GM23248 (cell line): Measurements from ENCODE around the gene ACAN. TPM values are rescaled to one million over a fixed set of nuclear protein-coding genes. Genes with fewer than 3 reads are reported as not detected.

Experiments
- DNase-seq: peaks from one replicate; pipeline ENCODE4 v3.0.0-alpha.2; 2015
- H2AFZ ChIP-seq: fragments of 200-600 bp; sonication (generic); 2 replicates; pipeline ENCODE4 v1.6.1; 2016; ENCODE audit warnings: antibody characterized with exemption
- H3F3A ChIP-seq: fragments of 200-600 bp; sonication (generic); 2 replicates; pipeline ENCODE4 v1.6.1; 2016; ENCODE audit warnings: mild to moderate bottlenecking, antibody characterized with exemption, mixed run types; ENCODE audit not compliant: insufficient read depth
- H3K27ac ChIP-seq: fragments of 200-600 bp; sonication (generic); 2 replicates; pipeline ENCODE4 v1.5.1; 2016; ENCODE audit warnings: mild to moderate bottlenecking
- H3K27me3 ChIP-seq: fragments of 200-600 bp; sonication (generic); replicated peaks from 2 replicates; pipeline ENCODE4 v1.6.1; 2016; ENCODE audit warnings: mild to moderate bottlenecking; ENCODE audit not compliant: insufficient read depth
- H3K36me3 ChIP-seq: fragments of 200-600 bp; sonication (generic); 2 replicates; pipeline ENCODE4 v1.6.1; 2016; ENCODE audit warnings: low read depth, mild to moderate bottlenecking
- H3K4me1 ChIP-seq: fragments of 200-600 bp; sonication (generic); 2 replicates; pipeline ENCODE4 v1.6.1; 2016; ENCODE audit warnings: mild to moderate bottlenecking; ENCODE audit not compliant: insufficient read depth
- H3K4me2 ChIP-seq: fragments of 200-600 bp; sonication (generic); one replicate; pipeline ENCODE4 v1.6.1; 2016; ENCODE audit warnings: mild to moderate bottlenecking; ENCODE audit not compliant: unreplicated experiment
- H3K4me3 ChIP-seq: fragments of 200-600 bp; sonication (generic); 2 replicates; pipeline ENCODE4 v1.5.1; 2016; ENCODE audit warnings: mild to moderate bottlenecking
- H3K79me2 ChIP-seq: fragments of 200-600 bp; sonication (generic); 2 replicates; pipeline ENCODE4 v1.6.1; 2016; ENCODE audit warnings: mild to moderate bottlenecking; ENCODE audit not compliant: insufficient read depth
- H3K9ac ChIP-seq: fragments of 200-600 bp; sonication (generic); 2 replicates; pipeline ENCODE4 v1.6.1; 2016; ENCODE audit warnings: mild to moderate bottlenecking
- H3K9me2 ChIP-seq: fragments of 200-600 bp; sonication (generic); 2 replicates; pipeline ENCODE4 v1.6.1; 2016; ENCODE audit warnings: mixed run types, mild to moderate bottlenecking, moderate library complexity; ENCODE audit not compliant: insufficient read depth
- H3K9me3 ChIP-seq: fragments of 200-600 bp; sonication (generic); one replicate; pipeline ENCODE4 v1.6.1; 2017; ENCODE audit warnings: low read depth
- H4K20me1 ChIP-seq: fragments of 200-600 bp; sonication (generic); 2 replicates; pipeline ENCODE4 v1.6.0; 2016; ENCODE audit not compliant: insufficient read depth
- EZH2 ChIP-seq: fragments of 200-600 bp; sonication (generic); IDR thresholded peaks from 2 replicates; pipeline ENCODE4 v1.6.1; 2018; ENCODE audit warnings: antibody characterized with exemption, mild to moderate bottlenecking; ENCODE audit not compliant: insufficient read depth, poor library complexity, severe bottlenecking
- EZH2phosphoT487 ChIP-seq: fragments of 200-600 bp; sonication (generic); IDR thresholded peaks from 2 replicates; pipeline ENCODE4 v1.6.1; 2018; ENCODE audit warnings: antibody characterized with exemption, moderate library complexity, mild to moderate bottlenecking, low read depth; ENCODE audit not compliant: insufficient read depth
- WGBS, 2 experiments: methylation state at CpG; one replicate each; pipeline ENCODE4 v1.1.6; 2015 to 2017; ENCODE audit warnings: low lambda C conversion rate in 2 of 2, low coverage in 1 of 2; ENCODE audit errors: missing lambda C conversion rate in 2 of 2; 5-methylcytosine and 5-hydroxymethylcytosine counted together
- in situ Hi-C: fragments of 300-500 bp; cut with MboI; formaldehyde crosslinking; loops from 2 replicates; pipeline ENCODE4 v1.15.0; 2020
- polyA plus RNA-seq: library from polyadenylated mRNA; unstranded; fragments of >200 nt; fragmentation: Nextera tagmentation; extraction: Ambion mirVana; gene quantifications from 2 replicates; pipeline ENCODE4 v1.2.1, GENCODE V29; 2016
- total RNA-seq: library from RNA; depleted of rRNA; stranded (reverse); fragments of >200 nt; shearing (Covaris generic); gene quantifications from 2 replicates; pipeline ENCODE4 v1.2.3, GENCODE V29; 2014

Gene ACAN
- total and polyA plus RNA-seq, 2 experiments from 2014 or later: not detected

GRCh38 chr15:88810446-88810845 is 7.2 kb downstream of the ACAN start:
- peaks cover 9% of the 10 kb centered on the region for H3K27me3 ChIP-seq
- H2AFZ ChIP-seq: no peak overlapping the region
- H3K9ac ChIP-seq: no peak overlapping the region
- 59 to 65% methylated on average over 6 of the region's 6 CpGs for WGBS, 2 experiments
- H3K27ac ChIP-seq: no peak overlapping the region
- no peaks in the 10 kb centered on the region for H3K79me2 ChIP-seq
- H3F3A ChIP-seq: no peaks in the 10 kb centered on the region
- no peaks in the 10 kb centered on the region for H3K9me3 ChIP-seq
- H3K36me3 ChIP-seq: no peaks in the 10 kb centered on the region
- no peak overlapping the region for H3K4me2 ChIP-seq
- no peaks in the 10 kb centered on the region for H3K9me2 ChIP-seq
- peak; percentile 48 for DNase-seq
- TF ChIP-seq EZH2 (no peak), EZH2phosphoT487 (no peak)
- in situ Hi-C loops: no loop called here
- no peak overlapping the region for H3K4me3 ChIP-seq
- H4K20me1 ChIP-seq: no peaks in the 10 kb centered on the region
- H3K4me1 ChIP-seq: no peaks in the 10 kb centered on the region

- H2AFZ ChIP-seq: no peak overlapping the region
- no peak for DNase-seq
- in situ Hi-C loops: no loop called here
- H3K27me3 ChIP-seq: peaks cover 5% of the 10 kb centered on the region
- no peak overlapping the region for H3K4me2 ChIP-seq
- H3K9ac ChIP-seq: no peak overlapping the region
- no peaks in the 10 kb centered on the region for H4K20me1 ChIP-seq
- no peaks in the 10 kb centered on the region for H3K9me3 ChIP-seq
- no peak overlapping the region for H3K4me3 ChIP-seq
- H3K9me2 ChIP-seq: no peaks in the 10 kb centered on the region
- H3K27ac ChIP-seq: no peak overlapping the region
- no peaks in the 10 kb centered on the region for H3K36me3 ChIP-seq
- H3F3A ChIP-seq: no peaks in the 10 kb centered on the region
- H3K79me2 ChIP-seq: no peaks in the 10 kb centered on the region
- 35 to 46% methylated on average over 4 of the region's 4 CpGs for WGBS, 2 experiments
- H3K4me1 ChIP-seq: no peaks in the 10 kb centered on the region
- TF ChIP-seq EZH2 (no peak), EZH2phosphoT487 (no peak)
Measured at GRCh38 chr15:88812133-88812532, 8.9 kb downstream of the ACAN start.

GRCh38 chr15:88813960-88814359 is 10.7 kb downstream of the ACAN start:
- no peak for DNase-seq
- 37 to 45% methylated on average over 4 of the region's 4 CpGs for WGBS, 2 experiments
- Histone ChIP-seq H3K9ac (no peak overlapping the region), H3K36me3 (no peaks in the 10 kb centered on the region), H3K27me3 (peaks cover 5% of the 10 kb centered on the region), H3K79me2 (no peaks in the 10 kb centered on the region), H3K4me3 (no peak overlapping the region), H3K4me1 (no peaks in the 10 kb centered on the region), H4K20me1 (no peaks in the 10 kb centered on the region), H3K9me2 (no peaks in the 10 kb centered on the region), H3K27ac (no peak overlapping the region), H2AFZ (no peak overlapping the region), H3K9me3 (no peaks in the 10 kb centered on the region), H3F3A (no peaks in the 10 kb centered on the region), H3K4me2 (no peak overlapping the region)
- in situ Hi-C loops: no loop called here
- TF ChIP-seq EZH2phosphoT487 (no peak), EZH2 (no peak)

GRCh38 chr15:88814393-88814792 is 11.2 kb downstream of the ACAN start:
- no peaks in the 10 kb centered on the region for H4K20me1 ChIP-seq
- peaks cover 5% of the 10 kb centered on the region for H3K27me3 ChIP-seq
- no peaks in the 10 kb centered on the region for H3K4me1 ChIP-seq
- H3F3A ChIP-seq: no peaks in the 10 kb centered on the region
- TF ChIP-seq EZH2phosphoT487: no peak
- no peak for TF ChIP-seq EZH2
- H3K4me2 ChIP-seq: no peak overlapping the region
- no peaks in the 10 kb centered on the region for H3K9me3 ChIP-seq
- in situ Hi-C loops: no loop called here
- H3K27ac ChIP-seq: no peak overlapping the region
- H2AFZ ChIP-seq: no peak overlapping the region
- H3K9me2 ChIP-seq: no peaks in the 10 kb centered on the region
- 57 to 60% methylated on average over 6 of the region's 6 CpGs for WGBS, 2 experiments
- H3K4me3 ChIP-seq: no peak overlapping the region
- no peaks in the 10 kb centered on the region for H3K36me3 ChIP-seq
- DNase-seq: no peak
- no peaks in the 10 kb centered on the region for H3K79me2 ChIP-seq
- no peak overlapping the region for H3K9ac ChIP-seq

- TF ChIP-seq EZH2 (no peak), EZH2phosphoT487 (no peak)
- H3K4me2 ChIP-seq: no peak overlapping the region
- no peaks in the 10 kb centered on the region for H3K9me2 ChIP-seq
- no peak for DNase-seq
- no peaks in the 10 kb centered on the region for H4K20me1 ChIP-seq
- in situ Hi-C loops: no loop called here
- no peaks in the 10 kb centered on the region for H3K79me2 ChIP-seq
- WGBS, 2 experiments: 7 to 11% methylated on average over 2 of the region's 2 CpGs
- no peaks in the 10 kb centered on the region for H3K4me1 ChIP-seq
- H3K9ac ChIP-seq: no peak overlapping the region
- no peaks in the 10 kb centered on the region for H3K9me3 ChIP-seq
- no peaks in the 10 kb centered on the region for H3F3A ChIP-seq
- no peaks in the 10 kb centered on the region for H3K36me3 ChIP-seq
- H3K27ac ChIP-seq: no peak overlapping the region
- no peak overlapping the region for H2AFZ ChIP-seq
- no peak overlapping the region for H3K4me3 ChIP-seq
- peaks cover 19% of the 10 kb centered on the region for H3K27me3 ChIP-seq
Measured at GRCh38 chr15:88818920-88819319, 15.7 kb downstream of the ACAN start.
